Activated T-helper 17 cell treated with anti-CD3 and anti-CD28 coated beads, Interleukin-2, amount 50 U/mL, for 72 hours (primary cell): ENCODE data around the gene TARS3. TPM values are rescaled to one million over a fixed set of nuclear protein-coding genes. Genes with fewer than 3 reads are reported as not detected.
"Not testable (repeated sequence)": the region's sequence is repeated elsewhere in the genome, so short reads cannot be mapped to it uniquely, and the experiment has no call there.

Experiments used
- ATAC-seq: fragments of 150-1000 bp; cut with Tn5 transposase; replicated peaks from 2 replicates; pipeline ENCODE4 v1.10.0; 2021; ENCODE audit warnings: mild to moderate bottlenecking, moderate library complexity
- H3K27ac Mint-ChIP-seq: one replicate; pipeline ENCODE4 v1.8.0; 2022; ENCODE audit warnings: mixed read lengths
- H3K27me3 Mint-ChIP-seq: one replicate; pipeline ENCODE4 v1.8.0; 2022; ENCODE audit warnings: mixed read lengths
- H3K36me3 Mint-ChIP-seq: one replicate; pipeline ENCODE4 v1.8.0; 2022; ENCODE audit warnings: low read depth, mild to moderate bottlenecking, mixed read lengths
- H3K4me1 Mint-ChIP-seq: one replicate; pipeline ENCODE4 v1.8.0; 2022; ENCODE audit warnings: mixed read lengths
- H3K4me3 Mint-ChIP-seq: one replicate; pipeline ENCODE4 v1.8.0; 2022; ENCODE audit warnings: mild to moderate bottlenecking, mixed read lengths
- H3K9me3 Mint-ChIP-seq: one replicate; pipeline ENCODE4 v1.8.0; 2022; ENCODE audit warnings: mixed read lengths
- total RNA-seq, 2 donors: library from RNA; stranded (reverse); gene quantifications; one replicate each; pipeline ENCODE4 v1.2.3, GENCODE V29; 2022

Gene TARS3
- total RNA-seq, 2 donors from 2014 or later, result 20.6 to 33.0 TPM

GRCh38 chr15:101654624-101655337, 69.5 kb downstream of the TARS3 start:
- Mint-ChIP-seq H3K27ac (peak overlapping the region; percentile 38), H3K36me3 (peaks cover 40% of the 10 kb centered on the region), H3K4me3 (peak overlapping the region; percentile 42)
- H3K4me1 Mint-ChIP-seq, ATAC-seq, H3K9me3 Mint-ChIP-seq, H3K27me3 Mint-ChIP-seq: not testable (repeated sequence)

DNA sequence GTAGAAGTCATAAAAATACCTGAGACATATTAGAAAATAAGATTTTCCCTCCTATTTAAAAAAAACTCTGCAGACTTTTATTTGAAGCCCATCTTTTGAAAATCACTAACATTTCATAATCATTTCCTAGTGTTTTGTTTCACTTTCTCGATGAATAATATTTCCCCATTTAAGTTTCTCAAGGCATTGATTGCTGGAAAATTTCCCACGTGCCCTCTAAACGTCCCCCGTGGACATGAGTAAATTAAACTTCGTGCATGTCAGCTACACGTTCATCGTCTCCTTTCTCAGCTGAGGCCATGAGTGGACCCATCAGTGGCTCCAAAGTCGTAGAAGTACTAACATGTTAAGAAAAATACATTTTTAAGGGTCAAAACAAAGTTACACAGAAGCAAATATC, 70.1 kb downstream of the TARS3 start:
- H3K36me3 Mint-ChIP-seq, result peaks cover 40% of the 10 kb centered on the region

GRCh38 chr15:101652786-101653430, 71.4 kb downstream of the TARS3 start:
- peak overlapping the region; percentile 93 for H3K27ac Mint-ChIP-seq
- H3K27me3 Mint-ChIP-seq, result no peaks in the 10 kb centered on the region
- H3K4me1 Mint-ChIP-seq, result peaks cover 17% of the 10 kb centered on the region
- peak overlapping the region; percentile 95 for H3K4me3 Mint-ChIP-seq
- ATAC-seq, result no peak
- H3K36me3 Mint-ChIP-seq, result peaks cover 46% of the 10 kb centered on the region
- H3K9me3 Mint-ChIP-seq, result no peaks in the 10 kb centered on the region

More for the DNA sequence above, 70.1 kb downstream of the TARS3 start:
- peak overlapping the region; percentile 38 for H3K27ac Mint-ChIP-seq
- no peaks in the 10 kb centered on the region for H3K27me3 Mint-ChIP-seq
- no peaks in the 10 kb centered on the region for H3K9me3 Mint-ChIP-seq
- peak overlapping the region; percentile 42 for H3K4me3 Mint-ChIP-seq
- no peak for ATAC-seq
- H3K4me1 Mint-ChIP-seq, result peaks cover 14% of the 10 kb centered on the region

DNA sequence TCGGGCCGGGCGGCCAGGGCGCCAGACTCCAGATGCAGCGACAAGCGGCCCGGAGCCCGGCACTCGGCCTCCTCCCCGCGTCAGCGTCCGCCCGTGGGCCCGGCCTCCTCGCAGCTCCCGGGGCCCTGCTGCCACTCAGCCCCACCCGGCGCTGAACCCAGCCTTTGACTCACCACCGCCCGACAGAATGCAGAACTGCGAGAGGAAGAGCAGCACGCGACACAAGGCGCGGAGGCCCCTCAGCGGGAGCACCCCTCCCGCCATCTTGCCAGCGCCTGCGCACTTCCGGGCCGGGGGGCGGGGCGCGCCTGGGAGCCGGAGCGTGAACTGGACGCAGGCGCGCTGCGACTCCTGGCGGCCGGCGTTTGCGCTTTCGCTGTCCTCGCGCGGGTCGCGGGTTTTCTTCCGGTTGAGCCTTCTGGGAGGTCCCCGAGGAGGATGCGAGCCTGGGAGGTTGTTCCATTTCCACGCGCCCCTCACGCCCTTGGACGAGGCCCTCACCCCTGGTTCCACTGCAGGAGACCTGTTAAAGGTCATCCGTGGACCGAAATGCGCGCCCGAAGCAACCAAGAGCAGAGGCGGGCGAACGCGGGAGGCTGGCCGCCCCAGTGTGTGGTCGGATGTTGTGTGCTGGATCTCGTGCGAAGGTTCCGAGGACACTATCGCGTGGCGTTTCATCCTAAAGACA, 72.0 kb downstream of the TARS3 start, which contains the start of gene TM2D3:
Gene TM2D3, minus strand, starts transcription at position 284 of the 688 bp plus-strand sequence. Its CDS starts 20 bp downstream, at position 264.
- Mint-ChIP-seq H3K4me3 (peak within 1 kb of the TSS; percentile 95), H3K27ac (peak within 1 kb of the TSS; percentile 93), H3K4me1 (peaks cover 17% of the 10 kb centered on the region), H3K9me3 (no peaks in the 10 kb centered on the region), H3K27me3 (no peaks in the 10 kb centered on the region), H3K36me3 (peaks cover 51% of the 10 kb centered on the region)
- ATAC-seq, result peak; percentile 91

- Mint-ChIP-seq H3K36me3 (peaks cover 51% of the 10 kb centered on the region), H3K27me3 (no peaks in the 10 kb centered on the region), H3K27ac (peak overlapping the region; percentile 93), H3K9me3 (no peaks in the 10 kb centered on the region), H3K4me1 (peaks cover 17% of the 10 kb centered on the region), H3K4me3 (peak overlapping the region; percentile 95)
- peak; percentile 69 for ATAC-seq
Observed at GRCh38 chr15:101651554-101652097, 72.6 kb downstream of the TARS3 start.

DNA sequence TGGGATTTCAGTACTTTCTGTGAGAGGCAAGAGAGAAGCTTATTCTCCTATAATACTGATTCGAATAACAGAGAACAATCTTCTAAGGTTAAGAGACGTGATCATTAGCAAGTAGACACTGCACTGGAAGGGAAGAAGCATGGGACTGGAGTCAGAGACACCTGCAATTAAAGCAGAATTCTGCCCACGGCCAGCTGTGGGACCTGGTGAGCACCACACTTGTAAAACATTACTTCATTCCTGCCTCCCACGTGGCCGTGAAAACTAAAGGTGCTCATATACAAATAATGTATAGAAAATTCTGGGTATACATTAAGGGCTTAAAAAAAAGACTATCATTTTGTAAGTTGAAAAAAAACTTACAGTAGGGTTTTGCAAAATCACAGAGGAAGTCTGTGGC, 74.1 kb downstream of the TARS3 start:
- peak overlapping the region; percentile 95 for H3K4me3 Mint-ChIP-seq
- no peaks in the 10 kb centered on the region for H3K9me3 Mint-ChIP-seq
- H3K27ac Mint-ChIP-seq, result peak overlapping the region; percentile 44
- peaks cover 17% of the 10 kb centered on the region for H3K4me1 Mint-ChIP-seq
- H3K36me3 Mint-ChIP-seq, result peaks cover 62% of the 10 kb centered on the region
- ATAC-seq, result no peak
- H3K27me3 Mint-ChIP-seq, result no peaks in the 10 kb centered on the region

DNA sequence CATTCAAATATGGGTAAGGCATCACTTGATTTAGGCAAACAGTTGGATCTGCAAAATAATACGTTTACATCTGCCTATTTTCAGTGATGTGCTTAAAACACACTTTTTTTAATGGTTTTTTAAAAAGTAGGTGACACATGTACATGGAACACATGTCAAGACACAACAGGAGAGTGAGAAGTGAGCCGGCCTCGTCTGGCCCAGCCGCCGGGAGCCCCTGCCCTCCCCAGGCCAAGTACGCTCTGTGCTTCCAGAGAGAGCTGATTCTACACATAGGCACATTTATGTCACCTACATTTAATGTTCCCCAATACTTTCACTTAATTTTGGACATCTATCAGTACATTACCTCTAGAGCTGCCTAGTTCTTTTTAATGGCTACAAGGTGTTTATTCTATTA, 75.9 kb downstream of the TARS3 start:
- no peak overlapping the region for H3K4me3 Mint-ChIP-seq
- no peak overlapping the region for H3K27ac Mint-ChIP-seq
- ATAC-seq, result no peak
- H3K36me3 Mint-ChIP-seq, result peaks cover 79% of the 10 kb centered on the region
- H3K9me3 Mint-ChIP-seq, result no peaks in the 10 kb centered on the region
- H3K4me1 Mint-ChIP-seq, result peaks cover 17% of the 10 kb centered on the region
- H3K27me3 Mint-ChIP-seq, result no peaks in the 10 kb centered on the region

GRCh38 chr15:101647251-101647650, 77.0 kb downstream of the TARS3 start:
- Mint-ChIP-seq H3K27me3 (no peaks in the 10 kb centered on the region), H3K9me3 (no peaks in the 10 kb centered on the region), H3K36me3 (peaks cover 90% of the 10 kb centered on the region), H3K27ac (no peak overlapping the region), H3K4me1 (peaks cover 20% of the 10 kb centered on the region), H3K4me3 (no peak overlapping the region)
- no peak for ATAC-seq

DNA sequence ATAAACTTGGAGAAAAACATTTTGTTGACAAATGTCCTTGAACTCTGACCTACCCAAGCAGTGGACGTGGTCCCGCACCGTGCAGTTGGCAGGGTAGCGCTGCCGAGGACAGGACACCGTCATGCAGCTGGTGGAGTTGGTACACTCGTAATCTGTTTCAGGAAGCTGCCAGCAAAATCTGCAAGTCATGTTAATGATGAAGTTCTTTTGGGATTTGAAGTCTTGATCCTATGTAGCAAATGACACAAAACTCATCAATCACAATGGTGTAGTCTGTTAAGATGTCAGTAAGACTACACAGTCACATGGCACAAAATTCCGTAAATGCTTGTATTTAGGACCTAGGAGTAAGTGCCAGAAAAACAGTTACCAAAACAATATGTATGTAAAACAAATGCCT, 77.6 kb downstream of the TARS3 start:
- peaks cover 96% of the 10 kb centered on the region for H3K36me3 Mint-ChIP-seq
- H3K9me3 Mint-ChIP-seq, result no peaks in the 10 kb centered on the region
- no peak for ATAC-seq
- no peaks in the 10 kb centered on the region for H3K27me3 Mint-ChIP-seq
- no peak overlapping the region for H3K27ac Mint-ChIP-seq
- H3K4me1 Mint-ChIP-seq, result peaks cover 26% of the 10 kb centered on the region
- no peak overlapping the region for H3K4me3 Mint-ChIP-seq

GRCh38 chr15:101642361-101642760, 81.9 kb downstream of the TARS3 start:
- peaks cover 97% of the 10 kb centered on the region for H3K36me3 Mint-ChIP-seq

GRCh38 chr15:101641894-101642293, 82.4 kb downstream of the TARS3 start:
- no peak for ATAC-seq
- H3K4me1 Mint-ChIP-seq, result peaks cover 15% of the 10 kb centered on the region
- H3K4me3 Mint-ChIP-seq, result peak overlapping the region; percentile 27
- peaks cover 92% of the 10 kb centered on the region for H3K36me3 Mint-ChIP-seq
- no peaks in the 10 kb centered on the region for H3K27me3 Mint-ChIP-seq
- H3K27ac Mint-ChIP-seq, result peak overlapping the region; percentile 37
- no peaks in the 10 kb centered on the region for H3K9me3 Mint-ChIP-seq

More at GRCh38 chr15:101642361-101642760, 81.9 kb downstream of the TARS3 start:
- Mint-ChIP-seq H3K4me1 (peaks cover 15% of the 10 kb centered on the region), H3K9me3 (no peaks in the 10 kb centered on the region), H3K27ac (peak overlapping the region; percentile 37), H3K4me3 (peak overlapping the region; percentile 27), H3K27me3 (no peaks in the 10 kb centered on the region)
- no peak for ATAC-seq

GRCh38 chr15:101641129-101641764, 83.0 kb downstream of the TARS3 start:
- no peaks in the 10 kb centered on the region for H3K27me3 Mint-ChIP-seq
- peak overlapping the region; percentile 87 for H3K27ac Mint-ChIP-seq
- peak overlapping the region; percentile 58 for H3K4me3 Mint-ChIP-seq
- ATAC-seq, result peak; percentile 60
- peaks cover 86% of the 10 kb centered on the region for H3K36me3 Mint-ChIP-seq
- H3K9me3 Mint-ChIP-seq, result no peaks in the 10 kb centered on the region
- peaks cover 15% of the 10 kb centered on the region for H3K4me1 Mint-ChIP-seq

DNA sequence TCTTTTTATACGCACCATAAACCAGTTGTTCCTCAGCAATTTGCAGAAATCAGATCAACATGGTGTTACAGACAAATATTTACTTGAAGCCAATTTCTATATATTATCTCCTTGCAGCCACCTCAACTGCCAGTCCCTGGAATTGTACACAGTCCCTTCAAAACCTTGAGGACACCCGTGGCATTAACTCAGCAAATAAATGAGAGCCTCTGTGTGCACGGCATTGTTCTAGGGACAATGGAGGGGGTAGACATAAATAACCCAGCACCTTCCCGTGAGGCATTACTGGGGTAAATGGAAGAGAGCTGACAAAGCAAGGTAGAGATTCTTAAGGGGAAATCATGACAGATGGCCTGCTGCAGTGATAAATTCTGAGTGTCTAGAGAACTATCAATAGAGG, 84.6 kb downstream of the TARS3 start:
- no peak for ATAC-seq
- no peak overlapping the region for H3K27ac Mint-ChIP-seq

GRCh38 chr15:101637919-101638318, 86.4 kb downstream of the TARS3 start:
- Mint-ChIP-seq H3K4me1 (peaks cover 15% of the 10 kb centered on the region), H3K36me3 (peaks cover 61% of the 10 kb centered on the region), H3K9me3 (no peaks in the 10 kb centered on the region), H3K27ac (peak overlapping the region; percentile 22), H3K27me3 (no peaks in the 10 kb centered on the region), H3K4me3 (no peak overlapping the region)
- no peak for ATAC-seq

More for the DNA sequence above, 84.6 kb downstream of the TARS3 start:
- H3K4me3 Mint-ChIP-seq, result no peak overlapping the region
- no peaks in the 10 kb centered on the region for H3K27me3 Mint-ChIP-seq
- H3K4me1 Mint-ChIP-seq, result peaks cover 15% of the 10 kb centered on the region
- peaks cover 70% of the 10 kb centered on the region for H3K36me3 Mint-ChIP-seq
- no peaks in the 10 kb centered on the region for H3K9me3 Mint-ChIP-seq
